Right ventricle myocardium inferior (tissue), 1 donor: Measurements from ENCODE around the gene RGS2. TPM values are rescaled to one million over a fixed set of nuclear protein-coding genes. Genes with fewer than 3 reads are reported as not detected.
A peak's percentile ranks its signal among the peaks of the same experiment; 100 is the strongest.

Experiments used
- ATAC-seq: fragments of 200-7000 bp; cut with Tn5 transposase; one replicate; pipeline ENCODE4 v1.9.1; 2020; ENCODE audit warnings: mild to moderate bottlenecking, moderate library complexity
- DNase-seq: peaks from one replicate; pipeline ENCODE4 v3.0.0; 2021; ENCODE audit errors: missing footprints
- intact Hi-C: fragments of 100-400 bp; cut with DNase I; formaldehyde crosslinking; loops from one replicate; pipeline ENCODE4 v1.11.0; 2022
- total RNA-seq: library from RNA; stranded (reverse); fragmentation: NEBNext Ultra II Directional; extraction: Animal tissue kit (Norgen Biotek cat#: 25700); gene quantifications from one replicate; pipeline ENCODE4 v1.2.1, GENCODE V29; 2021
- donor health status: DM: no; HTN: yes; CAD: no; lungs with severe emphysema.

Gene RGS2
- total RNA-seq, 1 donor from 2014 or later = 19.4 TPM

- ATAC-seq = no peak
- DNase-seq = no peak
- intact Hi-C loops = no loop called here
These were observed 6.0 kb downstream of the RGS2 start for GRCh38 chr1:192814805-192815204.

- DNase-seq (no peak), ATAC-seq (no peak)
- intact Hi-C loops = no loop called here
These were observed 8.4 kb downstream of the RGS2 start for GRCh38 chr1:192817246-192817645.

GRCh38 chr1:192821296-192821695 lies 12.5 kb downstream of the RGS2 start:
- ATAC-seq = no peak

GRCh38 chr1:192824511-192824910 lies 15.7 kb downstream of the RGS2 start:
- DNase-seq = no peak
- intact Hi-C loops = no loop called here

More at GRCh38 chr1:192821296-192821695, 12.5 kb downstream of the RGS2 start:
- intact Hi-C loops = no loop called here
- no peak for DNase-seq

GRCh38 chr1:192826791-192827546 lies 18.1 kb downstream of the RGS2 start:
- intact Hi-C loops = no loop called here
- ATAC-seq = no peak
- no peak for DNase-seq

More at GRCh38 chr1:192824511-192824910, 15.7 kb downstream of the RGS2 start:
- ATAC-seq = no peak

- intact Hi-C loops = no loop called here
- DNase-seq (no peak), ATAC-seq (no peak)
These were observed 21.9 kb downstream of the RGS2 start for GRCh38 chr1:192830595-192831246.

- ATAC-seq = no peak
- DNase-seq = no peak
- intact Hi-C loops = no loop called here
These were observed 23.0 kb downstream of the RGS2 start for GRCh38 chr1:192831706-192832355.

- intact Hi-C loops = no loop called here
- DNase-seq = no peak
These were observed 23.7 kb downstream of the RGS2 start for GRCh38 chr1:192832492-192832891.

GRCh38 chr1:192835116-192835515 lies 26.3 kb downstream of the RGS2 start:
- intact Hi-C loops = no loop called here
- no peak for DNase-seq
- peak; percentile 57 for ATAC-seq

More at GRCh38 chr1:192832492-192832891, 23.7 kb downstream of the RGS2 start:
- ATAC-seq = no peak

- DNase-seq = no peak
- intact Hi-C loops = no loop called here
- no peak for ATAC-seq
These were observed 30.6 kb downstream of the RGS2 start for GRCh38 chr1:192839162-192840066.

- intact Hi-C loops = no loop called here
- DNase-seq (no peak), ATAC-seq (no peak)
These were observed 35.5 kb downstream of the RGS2 start for GRCh38 chr1:192844360-192844759.

GRCh38 chr1:192846950-192847349 lies 38.1 kb downstream of the RGS2 start:
- ATAC-seq (no peak), DNase-seq (no peak)
- intact Hi-C loops = no loop called here

GRCh38 chr1:192849011-192849410 lies 40.2 kb downstream of the RGS2 start:
- intact Hi-C loops = no loop called here
- DNase-seq (no peak), ATAC-seq (no peak)

- intact Hi-C loops = no loop called here
- no peak for ATAC-seq
- DNase-seq = no peak
These were observed 40.6 kb downstream of the RGS2 start for GRCh38 chr1:192849442-192849841.

- intact Hi-C loops = no loop called here
- ATAC-seq (no peak), DNase-seq (no peak)
These were observed 43.4 kb downstream of the RGS2 start for GRCh38 chr1:192852001-192852947.

- ATAC-seq (no peak), DNase-seq (no peak)
- intact Hi-C loops = no loop called here
These were observed 49.6 kb downstream of the RGS2 start for GRCh38 chr1:192858456-192858855.

GRCh38 chr1:192859808-192860207 lies 51.0 kb downstream of the RGS2 start:
- intact Hi-C loops = no loop called here
- ATAC-seq (no peak), DNase-seq (no peak)
